Measurements from ENCODE around the gene GINS2.

DNA sequence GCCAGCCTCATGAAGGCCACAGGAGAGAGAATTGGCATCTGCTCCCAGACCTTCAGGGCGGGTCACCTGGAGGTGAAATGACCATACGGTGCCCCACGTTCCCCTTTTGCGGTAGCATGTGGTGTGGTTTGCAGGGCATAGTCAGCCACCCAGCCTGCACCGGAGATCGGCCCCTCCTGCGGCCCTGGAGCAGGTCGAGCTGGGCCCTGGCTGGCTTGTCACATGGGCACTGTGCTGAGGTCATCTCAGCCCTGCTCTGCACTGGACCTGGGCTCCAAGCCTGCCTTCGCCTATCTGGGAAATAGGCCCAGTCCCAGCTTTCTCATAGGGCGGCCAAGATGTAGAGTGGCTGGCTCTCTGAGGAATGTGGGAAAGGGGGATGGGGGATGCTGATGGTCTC lies 59.4 kb downstream of the GINS2 start:
- no peak for TF ChIP-seq CTCF (IDR thresholded peaks at IDR 0.05)
- TF ChIP-seq POLR2A (IDR thresholded peaks at IDR 0.05): no peak
